Gastrocnemius medialis (tissue), 4 donors: ENCODE results near the gene GPR142. TPM values are rescaled to one million over a fixed set of nuclear protein-coding genes. Genes with fewer than 3 reads are reported as not detected.

Source experiments
- ATAC-seq, 2 donors: fragments of 150-250 bp; one replicate each; pipeline ENCODE4 v1.9.1; 2016
- DNase-seq, 2 donors: peaks; one replicate each; pipeline ENCODE4 v3.0.0-alpha.2; 2019
- H3K27ac ChIP-seq, 4 donors: fragments of 200-600 bp; sonication (generic); 1 replicate in 1 of 4; 2 replicates in 3 of 4; pipeline ENCODE4 v1.5.1; 2016 to 2018; ENCODE audit warnings: mild to moderate bottlenecking in 2 of 4, moderate library complexity in 1 of 4
- H3K27me3 ChIP-seq, 3 donors: fragments of 200-600 bp; sonication (generic) in 2 of 3; 1 replicate in 1 of 3; 2 replicates in 2 of 3; pipeline versions ENCODE4 v1.5.1 to v1.6.0; 2016 to 2019; ENCODE audit warnings: mild to moderate bottlenecking in 1 of 3, moderate library complexity in 1 of 3
- H3K36me3 ChIP-seq, 2 donors: fragments of 200-600 bp; sonication (generic) in 1 of 2; one replicate each; pipeline ENCODE4 v1.5.1; 2017 to 2018
- H3K4me1 ChIP-seq, 2 donors: fragments of 200-600 bp; sonication (generic) in 1 of 2; one replicate each; pipeline ENCODE4 v1.5.1; 2016 to 2017; ENCODE audit warnings: mild to moderate bottlenecking in 2 of 2
- H3K4me3 ChIP-seq, 4 donors: fragments of 200-600 bp; sonication (generic) in 3 of 4; 1 replicate in 1 of 4; 2 replicates in 3 of 4; pipeline ENCODE4 v1.5.1; 2016 to 2019; ENCODE audit warnings: mild to moderate bottlenecking in 2 of 4
- H3K9me3 ChIP-seq, 3 donors: fragments of 200-600 bp; sonication (generic) in 2 of 3; 1 replicate in 1 of 3; 2 replicates in 2 of 3; pipeline ENCODE4 v1.5.1; 2016 to 2019
- CTCF ChIP-seq, 5 experiments: fragments of 450-650 bp in 3 of 5; fragments of 200-600 bp in 2 of 5; sonication (generic) in 2 of 5; IDR thresholded peaks in 4 of 5; conservative IDR thresholded peaks in 1 of 5; 1 replicate in 4 of 5; 2 replicates in 1 of 5; pipeline ENCODE4 v1.5.1; 2016 to 2019; ENCODE audit warnings: antibody characterized with exemption in 5 of 5, mild to moderate bottlenecking in 3 of 5, moderate library complexity in 3 of 5
- POLR2A ChIP-seq, 2 donors: fragments of 450-650 bp; IDR thresholded peaks; one replicate each; pipeline ENCODE4 v1.6.1; 2017; ENCODE audit warnings: antibody characterized with exemption in 2 of 2, mild to moderate bottlenecking in 2 of 2, moderate library complexity in 2 of 2
- in situ Hi-C, 4 donors: fragments of 200-750 bp; cut with MboI; loops; one replicate each; pipeline versions ENCODE4 v1.15.0 to v1.8.0; 2017; ENCODE audit warnings: low sequenced_read_pairs in 4 of 4
- intact Hi-C: fragments of 100-400 bp; cut with DNase I; formaldehyde crosslinking; loops from one replicate; pipeline ENCODE4 v1.15.1; 2023; ENCODE audit warnings: low total_unique reads
- total RNA-seq, 4 donors: library from RNA; depleted of rRNA; stranded (reverse); fragments of >200 nt; gene quantifications; one replicate each; pipeline versions ENCODE4 v1.1.0 to v1.2.3, GENCODE V29; 2016

Gene GPR142
- total RNA-seq, 4 donors from 2014 or later: not detected

DNA sequence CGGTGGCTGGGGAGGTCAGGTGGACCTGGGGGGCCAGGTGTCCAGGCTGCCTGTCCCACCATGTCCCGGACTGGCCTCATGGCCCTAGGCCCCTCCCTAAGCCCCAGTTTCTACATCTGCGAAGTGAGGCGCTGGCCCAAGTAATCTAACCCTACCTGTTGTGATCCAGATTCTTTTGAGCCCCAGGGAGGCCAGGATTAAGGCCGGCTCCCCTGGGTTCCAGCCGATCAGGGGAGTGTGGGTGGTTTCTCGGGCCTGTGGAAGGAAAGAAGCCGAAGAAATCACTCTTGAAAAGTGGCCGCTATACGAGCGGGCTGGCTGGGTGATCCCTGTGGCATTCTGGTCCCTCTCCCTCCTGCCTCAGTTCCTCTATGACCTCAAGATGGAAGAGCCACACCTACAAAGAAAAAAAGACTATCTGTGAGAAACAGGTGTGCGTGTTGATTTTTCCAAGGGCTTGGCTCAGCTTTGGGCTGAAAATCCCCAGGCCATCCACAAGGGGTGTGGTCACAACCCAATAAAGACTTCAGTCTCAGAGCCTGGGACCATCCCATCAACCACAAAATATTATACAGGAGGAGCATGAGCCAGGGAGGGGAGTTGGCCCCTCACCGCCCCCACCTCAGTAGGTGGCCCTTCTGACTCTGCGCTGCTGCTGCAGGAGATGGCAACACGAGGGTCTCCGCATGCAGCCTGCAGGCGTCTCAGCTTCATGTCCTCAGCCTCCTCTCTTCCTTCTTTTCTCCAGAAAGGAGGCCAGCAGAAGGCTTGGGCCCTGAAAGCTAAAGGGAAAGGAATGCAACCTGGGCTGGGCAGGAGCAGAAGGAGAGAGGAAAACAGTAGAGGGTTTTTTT lies 20.3 kb downstream of the GPR142 start:
- Histone ChIP-seq H3K36me3 (no peaks in the 10 kb centered on the region), H3K4me1 (peaks cover 28 to 37% of the 10 kb centered on the region in 2 donors), H3K27me3 (no peaks in the 10 kb centered on the region), H3K27ac (peak overlapping the region; percentile 70 to 80 (median 75)), H3K9me3 (no peaks in the 10 kb centered on the region), H3K4me3 (no peak overlapping the region)
- in situ Hi-C loops: loop anchor here in 1 of 4 donors (25.0 kb wide), 1 partner anchor 475 kb away; the partner anchor contains the start of genes FDXR and GRIN2C
- intact Hi-C loops: loop anchor here (5.0 to 10.0 kb wide), 2 partner anchors 125 to 387 kb away; partner anchors contain the start of gene NAT9
- ATAC-seq: no peak
- TF ChIP-seq CTCF (IDR thresholded peaks at IDR 0.05 in 4 of 5, conservative IDR thresholded peaks at IDR 0.05 in 1 of 5): peak in 1 of 5 experiments; percentile 13
- TF ChIP-seq POLR2A (IDR thresholded peaks at IDR 0.05): no peak
- no peak for DNase-seq

- no peak overlapping the region for H3K4me3 ChIP-seq
- in situ Hi-C loops (loop anchor here in 1 of 4 donors (25.0 kb wide), 1 partner anchor 473 kb away; the partner anchor contains the start of genes FDXR and GRIN2C), intact Hi-C loops (loop anchor here (5.0 to 10.0 kb wide), 2 partner anchors 123 to 386 kb away; partner anchors contain the start of gene NAT9)
- H3K4me1 ChIP-seq: peaks cover 41 to 48% of the 10 kb centered on the region in 2 donors
- no peaks in the 10 kb centered on the region for H3K27me3 ChIP-seq
- H3K27ac ChIP-seq: peak overlapping the region; percentile 70 to 80 (median 75)
- no peak for TF ChIP-seq CTCF (IDR thresholded peaks at IDR 0.05 in 4 of 5, conservative IDR thresholded peaks at IDR 0.05 in 1 of 5)
- no peak for TF ChIP-seq POLR2A (IDR thresholded peaks at IDR 0.05)
- H3K9me3 ChIP-seq: no peaks in the 10 kb centered on the region
- DNase-seq (no peak), ATAC-seq (no peak)
- no peaks in the 10 kb centered on the region for H3K36me3 ChIP-seq
Measured at GRCh38 chr17:74389084-74389753, 21.9 kb downstream of the GPR142 start.

DNA sequence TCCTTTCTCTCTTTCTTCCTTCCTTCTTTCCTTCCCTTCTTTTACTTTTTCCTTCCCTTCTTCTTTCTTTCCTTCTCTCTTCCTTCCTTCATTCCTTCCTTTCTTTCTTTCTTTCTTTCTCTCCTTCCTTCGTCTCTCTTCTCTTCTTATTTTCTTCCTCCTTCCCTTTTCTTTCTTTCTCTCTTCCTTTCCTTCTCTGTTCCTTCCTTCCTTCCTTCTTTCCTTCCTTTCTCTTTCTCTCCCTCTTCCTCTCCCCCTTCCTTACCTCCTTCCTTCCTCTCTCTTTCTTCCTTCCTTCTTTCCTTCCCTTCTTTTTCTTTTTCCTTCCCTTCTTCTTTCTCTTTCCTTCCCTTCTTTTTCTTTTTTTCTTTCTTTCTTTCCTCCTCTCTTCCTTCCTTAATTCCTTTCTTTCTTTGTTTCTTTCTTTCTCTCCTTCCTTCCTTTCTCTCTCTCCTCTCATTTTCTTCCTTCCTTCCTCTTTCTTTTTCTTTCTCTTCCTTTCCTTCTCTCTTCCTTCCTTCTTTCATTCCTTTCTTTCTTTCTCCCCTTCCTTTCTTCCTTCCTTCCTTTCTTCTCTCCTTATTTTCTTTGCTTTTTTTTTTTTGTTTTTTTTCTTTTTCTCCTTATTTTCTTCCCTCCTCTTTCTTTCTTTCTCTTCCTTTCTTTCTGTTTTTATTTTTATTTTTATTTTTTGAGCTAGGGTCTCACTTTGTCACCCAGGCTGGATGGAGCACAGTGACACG lies 22.8 kb downstream of the GPR142 start:
- H3K4me1 ChIP-seq: peaks cover 48 to 56% of the 10 kb centered on the region in 2 donors
- intact Hi-C loops (loop anchor here (5.0 to 10.0 kb wide), 2 partner anchors 122 to 385 kb away; partner anchors contain the start of gene NAT9), in situ Hi-C loops (loop anchor here in 1 of 4 donors (25.0 kb wide), 1 partner anchor 472 kb away; the partner anchor contains the start of genes FDXR and GRIN2C)
- no peaks in the 10 kb centered on the region for H3K27me3 ChIP-seq
- H3K4me3 ChIP-seq: no peak overlapping the region
- no peaks in the 10 kb centered on the region for H3K9me3 ChIP-seq
- no peak for TF ChIP-seq POLR2A (IDR thresholded peaks at IDR 0.05)
- H3K27ac ChIP-seq: peak overlapping the region in 1 of 4 donors; percentile 80
- H3K36me3 ChIP-seq: no peaks in the 10 kb centered on the region
- ATAC-seq (no peak), DNase-seq (no peak)

- H3K27ac ChIP-seq: peak overlapping the region; percentile 6 to 95 (median 32)
- no peak for ATAC-seq
Measured at GRCh38 chr17:74390680-74391653, 23.7 kb downstream of the GPR142 start.

More at GRCh38 chr17:74390680-74391653, 23.7 kb downstream of the GPR142 start:
- no peak for DNase-seq
- H3K4me3 ChIP-seq: no peak overlapping the region
- no peaks in the 10 kb centered on the region for H3K36me3 ChIP-seq
- H3K27me3 ChIP-seq: no peaks in the 10 kb centered on the region
- TF ChIP-seq POLR2A (IDR thresholded peaks at IDR 0.05) (no peak), CTCF (IDR thresholded peaks at IDR 0.05 in 4 of 5, conservative IDR thresholded peaks at IDR 0.05 in 1 of 5) (no peak)
- in situ Hi-C loops: loop anchor here in 1 of 4 donors (25.0 kb wide), 1 partner anchor 471 kb away; the partner anchor contains the start of genes FDXR and GRIN2C
- H3K4me1 ChIP-seq: peaks cover 56 to 64% of the 10 kb centered on the region in 2 donors
- intact Hi-C loops: no loop called here
- no peaks in the 10 kb centered on the region for H3K9me3 ChIP-seq
